Panc1 (cell line): ENCODE results near the gene CPT1C. TPM values are rescaled to one million over a fixed set of nuclear protein-coding genes. Genes with fewer than 3 reads are reported as not detected.

Experiments used
- ATAC-seq: fragments of 200-7000 bp; cut with Tn5 transposase; 2 replicates; pipeline ENCODE4 v1.9.1; 2020; ENCODE audit warnings: mild to moderate bottlenecking, moderate library complexity
- BruUV-seq: library from RNA; stranded (reverse); fragments of 400-500 nt; replicated peaks from 2 replicates; lab custom pipeline; 2021; lab: Mats Ljungman, UMichigan
- CTCF ChIA-PET: fragments of 300-600 bp; sonication (Branson Sonifier 250); formaldehyde crosslinking; loops from one replicate; lab custom pipeline; 2022; ENCODE audit warnings: antibody characterized with exemption; lab: Charles Lee
- POLR2A ChIA-PET: fragments of 300-600 bp; sonication (Branson Sonifier 250); formaldehyde crosslinking; loops from one replicate; lab custom pipeline; 2022; ENCODE audit warnings: antibody characterized with exemption; lab: Charles Lee
- DNase-seq: peaks from one replicate; pipeline ENCODE4 v3.0.0-alpha.2; 2010; ENCODE audit warnings: low read depth, low spot score
- H3K27ac ChIP-seq: 2 replicates; pipeline ENCODE4 v1.5.1; 2011; ENCODE audit warnings: mild to moderate bottlenecking, low read length, inconsistent platforms
- H3K27me3 ChIP-seq: fragments of 200-500 bp; sonication (Bioruptor generic); 2 replicates; pipeline ENCODE4 v1.6.0; 2014; ENCODE audit warnings: low read length, inconsistent platforms; ENCODE audit not compliant: control insufficient read depth, insufficient read depth
- H3K36me3 ChIP-seq: fragments of 200-500 bp; sonication (Bioruptor generic); 2 replicates; pipeline ENCODE4 v1.5.1; 2014; ENCODE audit warnings: inconsistent platforms, mild to moderate bottlenecking, low read length, moderate library complexity; ENCODE audit not compliant: control insufficient read depth, insufficient read depth
- H3K4me1 ChIP-seq: 2 replicates; pipeline ENCODE4 v1.5.1; 2011; ENCODE audit warnings: inconsistent platforms, mild to moderate bottlenecking, low read length, moderate library complexity; ENCODE audit not compliant: control insufficient read depth, insufficient read depth
- H3K4me3 ChIP-seq, 2 experiments: 2 replicates each; pipeline ENCODE4 v1.5.1; 2011 to 2012; ENCODE audit warnings: low read depth in 2 of 2, low read length in 2 of 2, mild to moderate bottlenecking in 2 of 2, inconsistent platforms in 1 of 2, moderate library complexity in 1 of 2
- H3K9me3 ChIP-seq: fragments of 200-500 bp; sonication (Bioruptor generic); 2 replicates; pipeline ENCODE4 v1.5.1; 2014; ENCODE audit warnings: low read depth, mild to moderate bottlenecking, inconsistent platforms, low read length, moderate library complexity; ENCODE audit not compliant: control insufficient read depth, insufficient read depth
- POLR2AphosphoS5 ChIP-seq: IDR thresholded peaks from 2 replicates; pipeline ENCODE4 v1.6.1; 2012; ENCODE audit warnings: mild to moderate bottlenecking, low read depth, low read length, moderate library complexity
- SIN3A ChIP-seq: IDR thresholded peaks from 2 replicates; pipeline ENCODE4 v1.6.1; 2012; ENCODE audit warnings: low read depth, mild to moderate bottlenecking, low read length, moderate library complexity, borderline replicate concordance; ENCODE audit not compliant: insufficient read depth
- TCF7L2 ChIP-seq: IDR thresholded peaks from 2 replicates; pipeline ENCODE4 v1.6.1; 2011; ENCODE audit warnings: mild to moderate bottlenecking, low read depth, low read length, inconsistent platforms
- in situ Hi-C: cut with HindIII; loops from 2 replicates; pipeline ENCODE4 v1.10.0; 2016; ENCODE audit warnings: low sequenced_read_pairs, low pct_unique_long_range_greater_than_20kb
- intact Hi-C: fragments of 100-400 bp; cut with micrococcal nuclease; formaldehyde crosslinking; loops from one replicate; pipeline ENCODE4 v1.10.0; 2022; ENCODE audit not compliant: unreplicated experiment
- microRNA-seq: library from miRNA; unstranded; fragments of <30 nt; microRNA quantifications from one replicate; pipeline ENCODE4 v1.1.0, GENCODE V29; 2020; ENCODE audit not compliant: unreplicated experiment
- total RNA-seq: library from RNA; stranded (reverse); gene quantifications from one replicate; pipeline ENCODE4 v1.2.1, GENCODE V29; 2021; ENCODE audit not compliant: unreplicated experiment
- TF ChIP-seq, protein P1 (sequence below), 2 experiments: IDR thresholded peaks; 2 replicates each; pipeline ENCODE4 v1.6.1; 2011 to 2012; ENCODE audit warnings: low read depth in 2 of 2, control low read depth in 1 of 2, low read length in 1 of 2, mild to moderate bottlenecking in 1 of 2, moderate library complexity in 1 of 2; ENCODE audit not compliant: insufficient read depth in 1 of 2
- TF ChIP-seq, protein P2 (sequence below): fragments of 450-650 bp; IDR thresholded peaks from 2 replicates; pipeline ENCODE4 v1.5.1; 2017; ENCODE audit warnings: mild to moderate bottlenecking

The CPT1C gene
- total RNA-seq, 1 experiment from 2014 or later, result 0.23 TPM

DNA sequence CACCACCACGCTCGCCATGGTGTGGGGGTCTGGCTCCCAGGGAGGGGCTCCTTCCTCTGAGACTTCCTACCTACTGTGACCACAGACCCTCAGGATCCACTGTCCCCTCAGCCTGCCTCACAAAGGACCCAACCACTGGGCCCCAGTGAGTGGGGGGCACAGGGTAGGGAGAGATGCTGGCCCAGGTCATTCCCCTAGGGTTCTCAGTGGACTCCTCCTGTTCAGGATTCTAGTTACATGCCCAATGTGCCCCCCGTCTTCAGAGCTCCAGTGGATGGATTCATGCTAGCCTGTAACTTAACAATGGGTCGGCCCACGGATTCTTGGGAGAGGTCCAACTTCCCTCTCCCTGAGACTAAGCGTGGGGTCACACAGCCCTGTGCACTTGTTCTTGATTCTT, 72.3 kb downstream of the CPT1C start, which contains the start of gene TSKS:
TSKS (minus strand) TSS at position 77 of the 400 bp plus-strand sequence; CDS start at position 18, 59 bp downstream.
- peaks cover 11% of the 10 kb centered on the region for H3K4me1 ChIP-seq
- H3K4me3 ChIP-seq, result no peak within 1 kb of the TSS
- H3K27me3 ChIP-seq, result no peaks in the 10 kb centered on the region
- no peak for ATAC-seq
- no peaks in the 10 kb centered on the region for H3K9me3 ChIP-seq
- no peak within 1 kb of the TSS for H3K27ac ChIP-seq
- POLR2A ChIA-PET, result no interaction called here
- in situ Hi-C loops (no loop called here), intact Hi-C loops (no loop called here)
- DNase-seq, result no peak
- no TSS peak for BruUV-seq
- H3K36me3 ChIP-seq, result peaks cover 6% of the 10 kb centered on the region; the same call in 1 of the 2 replicates
- TF ChIP-seq, protein P1, sequence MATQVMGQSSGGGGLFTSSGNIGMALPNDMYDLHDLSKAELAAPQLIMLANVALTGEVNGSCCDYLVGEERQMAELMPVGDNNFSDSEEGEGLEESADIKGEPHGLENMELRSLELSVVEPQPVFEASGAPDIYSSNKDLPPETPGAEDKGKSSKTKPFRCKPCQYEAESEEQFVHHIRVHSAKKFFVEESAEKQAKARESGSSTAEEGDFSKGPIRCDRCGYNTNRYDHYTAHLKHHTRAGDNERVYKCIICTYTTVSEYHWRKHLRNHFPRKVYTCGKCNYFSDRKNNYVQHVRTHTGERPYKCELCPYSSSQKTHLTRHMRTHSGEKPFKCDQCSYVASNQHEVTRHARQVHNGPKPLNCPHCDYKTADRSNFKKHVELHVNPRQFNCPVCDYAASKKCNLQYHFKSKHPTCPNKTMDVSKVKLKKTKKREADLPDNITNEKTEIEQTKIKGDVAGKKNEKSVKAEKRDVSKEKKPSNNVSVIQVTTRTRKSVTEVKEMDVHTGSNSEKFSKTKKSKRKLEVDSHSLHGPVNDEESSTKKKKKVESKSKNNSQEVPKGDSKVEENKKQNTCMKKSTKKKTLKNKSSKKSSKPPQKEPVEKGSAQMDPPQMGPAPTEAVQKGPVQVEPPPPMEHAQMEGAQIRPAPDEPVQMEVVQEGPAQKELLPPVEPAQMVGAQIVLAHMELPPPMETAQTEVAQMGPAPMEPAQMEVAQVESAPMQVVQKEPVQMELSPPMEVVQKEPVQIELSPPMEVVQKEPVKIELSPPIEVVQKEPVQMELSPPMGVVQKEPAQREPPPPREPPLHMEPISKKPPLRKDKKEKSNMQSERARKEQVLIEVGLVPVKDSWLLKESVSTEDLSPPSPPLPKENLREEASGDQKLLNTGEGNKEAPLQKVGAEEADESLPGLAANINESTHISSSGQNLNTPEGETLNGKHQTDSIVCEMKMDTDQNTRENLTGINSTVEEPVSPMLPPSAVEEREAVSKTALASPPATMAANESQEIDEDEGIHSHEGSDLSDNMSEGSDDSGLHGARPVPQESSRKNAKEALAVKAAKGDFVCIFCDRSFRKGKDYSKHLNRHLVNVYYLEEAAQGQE (IDR thresholded peaks at IDR 0.05; ENCODE audit: insufficient read depth in 1 of 2, low read depth in 2 of 2, low read length in 1 of 2), result no peak
- TF ChIP-seq TCF7L2, result no peak
- no peak for TF ChIP-seq POLR2AphosphoS5
- TF ChIP-seq SIN3A, result no peak
- TF ChIP-seq, protein P2, sequence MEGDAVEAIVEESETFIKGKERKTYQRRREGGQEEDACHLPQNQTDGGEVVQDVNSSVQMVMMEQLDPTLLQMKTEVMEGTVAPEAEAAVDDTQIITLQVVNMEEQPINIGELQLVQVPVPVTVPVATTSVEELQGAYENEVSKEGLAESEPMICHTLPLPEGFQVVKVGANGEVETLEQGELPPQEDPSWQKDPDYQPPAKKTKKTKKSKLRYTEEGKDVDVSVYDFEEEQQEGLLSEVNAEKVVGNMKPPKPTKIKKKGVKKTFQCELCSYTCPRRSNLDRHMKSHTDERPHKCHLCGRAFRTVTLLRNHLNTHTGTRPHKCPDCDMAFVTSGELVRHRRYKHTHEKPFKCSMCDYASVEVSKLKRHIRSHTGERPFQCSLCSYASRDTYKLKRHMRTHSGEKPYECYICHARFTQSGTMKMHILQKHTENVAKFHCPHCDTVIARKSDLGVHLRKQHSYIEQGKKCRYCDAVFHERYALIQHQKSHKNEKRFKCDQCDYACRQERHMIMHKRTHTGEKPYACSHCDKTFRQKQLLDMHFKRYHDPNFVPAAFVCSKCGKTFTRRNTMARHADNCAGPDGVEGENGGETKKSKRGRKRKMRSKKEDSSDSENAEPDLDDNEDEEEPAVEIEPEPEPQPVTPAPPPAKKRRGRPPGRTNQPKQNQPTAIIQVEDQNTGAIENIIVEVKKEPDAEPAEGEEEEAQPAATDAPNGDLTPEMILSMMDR, result no peak
- CTCF ChIA-PET, result no interaction called here

Small RNA genes lying within 50 kb of the gene (microRNA-seq; reads per million reads assigned to microRNA genes)
- gene MIR5088, result not detected

Other genes with a start within 250 kb of the CPT1C start
- 1.2 TPM for gene SLC17A7, start 249.6 kb upstream of the CPT1C start, total RNA-seq
- gene PIH1D1, start 239.3 kb upstream of the CPT1C start, total RNA-seq, result 78.5 TPM
- 19.6 TPM for gene ALDH16A1, start 237.9 kb upstream of the CPT1C start, total RNA-seq
- 1.5 TPM for gene FLT3LG, start 216.9 kb upstream of the CPT1C start, total RNA-seq
- 1,196 TPM for gene RPL13A, start 203.5 kb upstream of the CPT1C start, total RNA-seq
- 956 TPM for gene RPS11, start 194.7 kb upstream of the CPT1C start, total RNA-seq
- gene FCGRT, start 178.5 kb upstream of the CPT1C start, total RNA-seq, result 16.7 TPM
- 3.0 TPM for gene RCN3, start 163.1 kb upstream of the CPT1C start, total RNA-seq
- gene NOSIP, start 110.6 kb upstream of the CPT1C start, total RNA-seq, result 66.1 TPM
- 0.64 TPM for gene PRRG2, start 109.8 kb upstream of the CPT1C start, total RNA-seq
- 22.9 TPM for gene PRR12, start 99.9 kb upstream of the CPT1C start, total RNA-seq
- gene RRAS, start 51.0 kb upstream of the CPT1C start, total RNA-seq, result 64.4 TPM
- 77.4 TPM for gene SCAF1, start 48.9 kb upstream of the CPT1C start, total RNA-seq
- gene IRF3, start 25.3 kb upstream of the CPT1C start, total RNA-seq, result 109 TPM
- gene BCL2L12, start 25.2 kb upstream of the CPT1C start, total RNA-seq, result 69.6 TPM
- 219 TPM for gene PRMT1, start 13.8 kb upstream of the CPT1C start, total RNA-seq
- gene ADM5, start 1.5 kb upstream of the CPT1C start, total RNA-seq, result 4.7 TPM
- not detected for gene TSKS, start 72.2 kb downstream of the CPT1C start, total RNA-seq
- 72.1 TPM for gene AP2A1, start 75.9 kb downstream of the CPT1C start, total RNA-seq
- 13.9 TPM for gene FUZ, start 122.2 kb downstream of the CPT1C start, total RNA-seq
- gene MED25, start 127.2 kb downstream of the CPT1C start, total RNA-seq, result 52.4 TPM
- 114 TPM for gene PTOV1, start 160.0 kb downstream of the CPT1C start, total RNA-seq
- 76.7 TPM for gene PNKP, start 176.5 kb downstream of the CPT1C start, total RNA-seq
- 92.8 TPM for gene AKT1S1, start 186.2 kb downstream of the CPT1C start, total RNA-seq
- 43.2 TPM for gene TBC1D17, start 186.6 kb downstream of the CPT1C start, total RNA-seq
- 1.5 TPM for gene IL4I1, start 205.8 kb downstream of the CPT1C start, total RNA-seq
- gene ATF5, start 238.1 kb downstream of the CPT1C start, total RNA-seq, result 104 TPM
- gene NUP62, start 238.4 kb downstream of the CPT1C start, total RNA-seq, result 54.6 TPM